NCI-H446 treated with DMSO at 0.1 percent for 48 hours (cell line): ENCODE results near the gene SHANK1.

Experiments
- DNase-seq: peaks from one replicate; lab custom pipeline; 2025; lab: John Stamatoyannopoulos, UW

SHANK1 gene

DNA sequence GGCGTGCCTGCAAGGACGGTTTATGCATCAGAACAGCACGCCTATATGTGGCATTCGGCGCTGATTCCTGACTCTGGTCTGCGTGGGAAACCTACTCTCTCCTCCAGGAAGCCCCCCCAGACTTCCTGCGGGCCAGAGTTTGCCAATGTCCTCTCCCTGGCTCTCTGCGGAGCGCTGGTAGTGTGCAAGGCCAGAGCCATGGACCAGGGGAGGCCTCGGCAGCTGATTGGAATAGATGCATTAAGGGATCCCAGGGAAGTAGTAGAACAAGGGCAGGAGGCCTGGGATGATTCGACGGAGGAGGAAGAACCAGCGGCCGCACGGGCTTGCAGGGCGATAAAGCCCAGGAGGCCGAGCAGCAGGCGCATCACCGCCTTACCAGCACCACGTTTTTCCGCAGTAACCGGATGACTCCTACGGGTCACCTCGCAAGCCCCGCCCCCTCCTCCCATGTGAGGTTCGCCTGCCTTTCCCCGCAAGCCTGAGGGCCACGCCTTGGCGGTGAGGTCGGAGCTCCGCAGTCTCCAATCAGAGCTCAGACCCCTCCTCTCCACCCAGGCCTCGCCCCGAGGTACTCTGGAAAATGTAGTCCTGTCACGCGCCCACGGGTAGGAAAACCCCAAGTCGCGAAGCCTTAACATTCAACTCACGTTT lies 8.6 kb upstream of the SHANK1 start:
- DNase-seq = no peak

DNA sequence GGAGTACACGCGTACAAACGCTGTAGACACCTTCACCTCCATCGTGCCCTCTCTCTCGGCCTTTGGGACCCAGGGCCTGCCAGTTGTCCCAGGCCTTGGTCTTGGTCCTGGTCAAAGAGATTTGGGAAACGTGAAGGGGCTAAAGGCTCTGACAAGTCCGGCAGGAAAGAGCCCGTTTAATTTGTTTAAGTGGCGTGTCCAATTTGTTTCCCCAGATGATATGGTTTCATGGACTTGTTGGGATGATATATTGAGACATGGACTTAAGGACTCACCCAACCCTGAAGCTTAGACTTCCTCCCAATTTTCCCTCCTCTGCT lies 6.3 kb upstream of the SHANK1 start:
- DNase-seq = no peak

DNA sequence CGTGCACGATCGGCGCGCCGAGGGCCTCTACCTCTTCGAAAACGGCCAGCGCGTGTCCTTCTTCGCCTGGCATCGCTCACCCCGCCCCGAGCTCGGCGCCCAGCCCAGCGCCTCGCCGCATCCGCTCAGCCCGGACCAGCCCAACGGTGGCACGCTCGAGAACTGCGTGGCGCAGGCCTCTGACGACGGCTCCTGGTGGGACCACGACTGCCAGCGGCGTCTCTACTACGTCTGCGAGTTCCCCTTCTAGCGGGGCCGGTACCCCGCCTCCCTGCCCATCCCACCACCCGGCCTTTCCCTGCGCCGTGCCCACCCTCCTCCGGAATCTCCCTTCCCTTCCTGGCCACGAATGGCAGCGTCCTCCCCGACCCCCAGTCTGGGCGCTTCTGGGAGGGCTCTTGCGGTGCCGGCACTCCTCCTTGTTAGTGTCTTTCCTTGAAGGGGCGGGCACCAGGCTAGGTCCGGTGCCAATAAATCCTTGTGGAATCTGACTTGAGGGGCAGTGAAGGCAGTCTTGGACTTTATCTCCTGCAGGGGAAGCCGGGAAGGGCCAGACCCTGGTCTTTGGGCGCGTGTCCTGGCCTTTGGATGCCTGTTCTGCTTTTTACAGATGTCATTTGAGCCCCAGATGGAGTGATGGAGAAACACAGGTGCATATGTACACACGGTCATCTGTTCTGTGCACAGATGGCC lies 5.8 kb upstream of the SHANK1 start:
- DNase-seq = no peak

DNA sequence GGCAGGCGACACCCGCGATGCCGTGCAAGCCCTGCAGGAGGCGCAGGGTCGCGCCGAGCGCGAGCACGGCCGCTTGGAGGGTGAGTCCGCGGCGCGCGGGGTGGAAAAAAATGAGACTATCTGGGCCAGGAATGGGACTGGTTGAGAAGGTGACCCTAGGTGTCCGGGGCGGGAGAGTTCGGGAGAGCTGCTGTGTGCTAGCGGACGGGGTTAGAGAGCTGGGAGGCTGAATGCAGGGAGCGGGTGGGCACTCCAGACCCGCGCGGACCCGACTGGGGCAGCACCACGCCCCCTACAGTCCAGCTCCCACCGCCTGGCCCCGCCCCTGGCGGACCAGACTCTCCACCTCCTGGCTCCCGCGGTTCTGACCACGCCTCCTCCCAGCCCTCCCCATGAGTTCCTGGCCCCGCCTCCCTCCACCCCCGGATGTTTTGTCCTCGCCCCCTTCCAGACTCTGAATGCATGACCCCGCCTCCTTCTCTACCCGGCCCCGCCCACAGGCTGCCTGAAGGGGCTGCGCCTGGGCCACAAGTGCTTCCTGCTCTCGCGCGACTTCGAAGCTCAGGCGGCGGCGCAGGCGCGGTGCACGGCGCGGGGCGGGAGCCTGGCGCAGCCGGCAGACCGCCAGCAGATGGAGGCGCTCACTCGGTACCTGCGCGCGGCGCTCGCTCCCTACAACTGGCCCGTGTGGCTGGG lies 5.1 kb upstream of the SHANK1 start:
- DNase-seq = peak; percentile 97

DNA sequence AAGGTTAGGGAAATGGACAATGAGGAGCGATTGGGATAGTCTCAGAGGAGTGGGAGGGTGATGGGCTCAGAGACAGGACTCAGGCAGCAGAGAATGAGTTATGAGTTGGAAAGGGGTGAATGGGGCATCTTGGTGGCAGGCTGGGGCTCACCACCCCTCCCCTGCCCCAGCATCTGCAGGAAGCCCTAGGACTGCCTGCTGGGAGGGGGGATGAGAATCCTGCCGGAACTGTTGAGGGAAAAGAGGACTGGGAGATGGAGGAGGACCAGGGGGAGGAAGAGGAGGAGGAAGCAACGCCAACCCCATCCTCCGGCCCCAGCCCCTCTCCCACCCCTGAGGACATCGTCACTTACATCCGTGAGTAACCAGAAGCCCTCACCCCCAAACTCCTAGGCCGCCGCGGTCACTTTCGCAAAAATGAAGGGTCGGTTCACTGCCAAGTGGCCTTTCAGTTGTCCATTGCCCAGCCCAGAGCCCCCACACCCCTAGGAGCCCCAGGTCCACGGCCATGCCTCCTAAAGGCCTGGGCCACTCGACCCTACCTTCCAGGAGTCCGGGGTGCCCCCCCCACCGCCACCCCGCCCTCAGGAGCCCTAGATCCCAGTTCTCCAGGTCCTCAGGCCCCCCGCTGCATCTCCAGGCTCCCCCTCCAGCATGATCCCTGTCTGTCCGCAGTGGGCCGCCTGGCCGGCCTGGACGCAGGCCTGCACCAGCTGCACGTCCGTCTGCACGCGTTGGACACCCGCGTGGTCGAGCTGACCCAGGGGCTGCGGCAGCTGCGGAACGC lies 4.3 kb upstream of the SHANK1 start:
- no peak for DNase-seq

DNA sequence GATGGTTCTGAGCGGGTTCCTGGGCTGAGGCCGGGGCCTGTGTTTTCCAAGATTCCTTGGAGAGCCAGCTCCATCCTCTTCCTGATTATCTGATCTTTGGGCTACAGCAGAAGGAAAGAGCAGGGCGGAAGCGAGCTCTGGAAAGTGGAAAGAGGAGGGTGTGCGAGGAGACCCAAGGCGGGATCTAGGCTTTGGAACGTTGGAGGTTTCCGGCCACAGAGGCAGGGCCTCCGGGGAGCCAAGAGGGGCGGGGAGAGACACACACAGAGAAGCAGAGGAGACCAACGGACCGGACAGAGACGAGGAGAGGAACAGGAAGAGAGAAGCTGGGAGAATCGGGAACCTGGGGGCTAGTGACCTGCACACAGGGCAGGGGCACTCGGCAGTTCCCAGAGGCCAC lies 3.5 kb upstream of the SHANK1 start, which contains the start of gene CLEC11A:
TSS of gene CLEC11A (plus strand) at position 296 of the 400 bp plus-strand sequence. CDS start 162 bp downstream, outside the sequence.
- no peak for DNase-seq

DNA sequence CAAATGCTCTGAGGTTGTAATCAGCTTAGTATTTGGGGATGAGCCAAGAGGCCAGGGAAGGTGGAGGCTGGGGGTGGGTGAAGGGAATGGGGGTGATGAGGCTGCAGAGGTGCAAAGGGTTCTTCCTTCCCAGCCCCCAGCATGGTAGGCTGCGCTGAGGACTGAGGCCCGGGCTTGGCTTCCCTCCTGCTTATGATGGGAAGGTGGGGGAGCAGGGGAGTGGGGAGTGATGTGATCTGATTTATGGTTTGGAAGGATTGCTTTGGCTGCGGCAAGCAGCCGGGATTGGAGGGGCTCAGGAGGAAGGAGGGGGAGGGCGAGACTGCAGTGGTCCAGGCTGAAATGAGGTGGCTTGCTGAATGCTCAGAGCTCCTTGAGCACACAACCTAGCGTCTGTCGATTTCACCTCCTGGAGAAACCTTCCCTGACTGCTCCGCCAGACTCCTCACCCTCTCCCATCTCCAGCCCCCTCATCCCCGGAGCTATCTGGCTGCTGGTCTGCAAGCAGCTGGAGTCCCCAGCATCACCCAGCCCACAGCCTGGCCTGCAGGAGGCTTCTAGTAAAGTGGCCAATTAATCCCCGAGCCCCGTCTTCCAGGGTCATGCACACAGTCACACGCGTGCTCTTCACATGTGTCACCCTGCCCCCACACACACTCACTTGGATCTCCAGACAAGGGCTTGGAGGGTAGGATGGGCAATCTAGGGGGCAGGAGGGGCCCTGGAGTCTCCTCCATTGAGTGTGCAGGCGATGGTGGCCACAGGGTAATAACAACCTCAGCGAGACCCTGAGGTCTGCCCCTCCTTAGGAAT lies 2.8 kb upstream of the SHANK1 start:
- DNase-seq = no peak

DNA sequence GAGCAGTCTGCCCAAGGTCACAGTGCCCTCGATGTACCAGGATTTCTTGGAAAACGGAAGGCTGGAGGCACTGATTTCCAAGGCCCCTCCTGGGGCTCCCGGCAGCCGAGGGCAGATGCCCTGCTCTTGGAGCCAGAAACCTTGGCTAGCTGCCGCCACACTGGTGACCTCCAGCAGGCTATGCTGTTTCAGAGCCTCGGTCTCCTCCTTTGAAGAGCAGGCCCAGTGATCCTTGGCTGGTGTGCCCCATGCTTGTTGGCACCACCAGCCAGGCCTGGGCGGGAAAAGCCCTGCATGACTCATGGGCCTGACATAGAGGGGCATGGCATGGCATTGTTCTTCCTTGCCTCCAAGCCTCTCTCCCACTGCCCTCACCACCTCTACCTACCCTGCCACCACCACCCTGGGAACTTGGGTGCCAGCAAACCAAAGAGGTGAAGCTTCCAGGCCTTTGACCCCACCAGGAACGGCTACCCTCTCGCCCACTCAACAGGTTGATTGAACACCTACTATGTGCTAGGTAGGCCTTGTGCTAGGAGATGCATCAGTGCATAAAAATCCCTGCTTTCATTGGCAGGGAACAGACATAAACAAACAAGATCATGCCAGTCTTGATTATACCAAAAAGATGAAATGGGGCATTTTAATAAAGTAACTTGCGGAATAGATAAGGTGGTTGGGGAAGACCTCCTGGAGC lies 2.0 kb upstream of the SHANK1 start:
- DNase-seq = peak; percentile 53

DNA sequence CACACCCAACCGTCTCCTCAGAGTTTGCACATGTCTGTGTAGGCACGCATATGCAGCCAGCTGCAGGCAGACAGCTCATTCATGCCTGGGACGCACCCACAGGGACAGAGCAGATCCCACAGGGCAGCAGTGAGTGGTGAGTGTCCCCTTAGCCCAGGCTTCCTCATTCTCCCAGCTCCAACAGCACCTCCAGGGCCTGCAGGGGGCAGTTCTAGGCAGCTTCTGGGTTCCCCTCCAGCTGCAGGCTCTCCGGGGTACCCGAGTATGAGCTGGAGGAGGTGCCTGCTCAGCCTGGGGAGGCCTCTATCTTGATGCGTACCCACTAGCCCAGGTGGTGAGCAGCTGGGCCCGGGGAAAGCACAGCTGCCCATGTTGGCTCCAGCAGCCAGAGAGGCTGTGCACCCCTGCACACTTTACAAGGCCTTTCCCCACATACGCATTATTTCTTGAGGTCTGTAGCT lies 1.3 kb upstream of the SHANK1 start:
- DNase-seq = no peak

DNA sequence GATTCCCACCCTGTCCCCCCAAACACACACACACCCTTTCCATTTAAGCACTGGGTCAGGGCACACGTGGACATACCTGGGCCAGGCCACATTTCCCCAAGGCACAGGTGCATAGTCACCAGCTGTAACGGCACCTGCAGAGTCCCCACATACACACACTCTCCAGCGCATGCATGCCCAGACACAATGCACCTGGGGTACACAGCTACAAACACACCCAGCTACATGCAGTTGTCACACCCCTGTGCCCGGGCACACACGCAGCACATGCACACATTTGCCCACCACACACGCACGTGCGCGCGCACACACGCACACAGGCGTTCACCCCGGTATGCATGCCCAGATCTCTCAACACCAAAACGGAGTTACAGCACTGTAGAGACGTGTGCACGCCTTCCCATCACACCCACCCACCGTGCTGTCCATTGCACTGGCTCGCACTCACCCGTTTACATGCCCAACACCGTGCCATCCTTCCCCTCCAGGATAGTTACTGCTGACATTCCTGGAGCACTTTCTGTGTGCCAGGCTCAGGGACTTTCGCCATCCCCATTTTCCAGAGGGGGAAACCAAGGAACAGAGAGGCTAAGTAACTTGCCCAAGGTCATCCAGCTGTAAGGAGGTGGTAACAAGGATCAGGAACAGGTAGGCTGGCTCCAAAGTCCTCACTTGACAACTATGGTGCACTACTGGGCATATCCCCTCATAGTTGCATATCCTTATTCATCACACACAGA lies 749 bp upstream of the SHANK1 start:
- no peak for DNase-seq

DNA sequence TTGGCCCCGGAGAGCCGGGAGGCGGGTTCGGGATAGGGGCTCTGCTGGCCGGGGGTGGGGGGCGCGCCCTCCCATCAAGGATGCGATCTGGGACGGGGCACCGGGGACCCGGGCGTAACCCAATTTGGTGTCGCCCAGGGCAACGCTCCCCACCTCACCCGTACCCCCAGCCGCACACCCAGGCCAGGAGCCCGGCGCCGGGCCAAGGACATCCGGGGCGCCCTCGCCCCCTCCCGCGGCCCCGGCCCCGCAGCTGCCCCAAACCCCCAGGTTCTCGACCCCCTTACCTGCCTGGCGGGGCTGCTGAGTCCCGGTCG lies 525 bp downstream of the SHANK1 start:
- DNase-seq = no peak

DNA sequence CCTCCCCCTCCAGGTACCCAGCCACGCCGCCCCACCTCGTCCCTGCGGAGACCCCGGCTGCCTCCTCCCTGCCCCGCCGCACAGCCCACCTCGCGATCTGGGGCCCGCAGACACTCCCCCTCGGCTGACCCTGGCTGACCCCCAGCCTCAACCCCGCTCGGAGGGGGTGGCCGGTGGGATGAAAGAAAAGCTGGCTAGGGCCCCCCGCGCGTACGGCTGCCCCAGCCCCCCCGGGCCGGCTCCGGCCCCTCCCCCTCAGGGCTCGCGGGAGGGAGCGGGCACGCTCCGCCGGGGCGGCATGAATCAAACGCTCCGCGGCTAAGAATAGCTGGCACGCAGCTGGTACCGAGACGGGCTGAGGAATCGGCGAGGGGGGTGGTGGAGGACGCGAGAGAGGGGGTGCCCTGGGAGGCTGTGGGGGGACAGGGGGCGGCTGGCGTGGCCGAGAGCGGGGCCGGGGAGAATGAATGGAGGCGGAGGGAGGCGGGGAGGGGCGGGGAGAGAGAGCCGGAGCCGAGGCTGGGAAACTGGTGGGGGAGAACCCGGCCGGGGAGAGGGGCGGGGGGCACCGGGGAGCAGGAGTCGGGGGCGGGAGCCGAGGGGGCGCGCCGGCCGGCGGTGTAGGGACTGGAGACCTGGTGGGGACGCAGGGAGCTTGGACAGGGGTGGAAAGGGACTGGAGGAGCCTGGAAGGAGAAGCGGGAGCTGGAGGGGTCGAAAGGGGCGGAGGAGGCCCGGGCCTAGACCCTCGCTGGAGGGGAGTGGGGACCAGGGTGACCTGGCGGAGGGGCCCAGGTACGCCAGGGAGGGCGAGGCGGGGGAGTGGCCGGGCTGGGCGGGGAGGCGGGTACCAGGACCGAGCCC lies 1.1 kb downstream of the SHANK1 start:
- DNase-seq = no peak

DNA sequence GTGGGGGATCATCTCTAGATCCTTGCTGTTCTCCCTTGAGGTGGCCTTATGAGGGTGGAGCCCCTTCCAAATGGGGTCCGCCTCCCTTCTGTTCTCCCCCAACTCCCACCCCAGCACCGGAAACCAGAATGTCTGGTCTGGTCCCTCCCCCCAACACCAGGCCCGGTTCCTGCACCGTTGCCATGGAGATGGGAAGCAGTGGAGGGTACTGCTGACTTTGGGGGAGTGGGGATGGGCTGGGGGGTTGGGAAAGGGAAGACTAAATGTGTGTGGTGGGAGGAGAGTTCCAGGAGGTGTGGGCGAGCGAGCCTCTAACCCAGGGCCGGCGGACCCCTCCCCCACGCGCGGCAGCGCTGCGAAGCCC lies 1.7 kb downstream of the SHANK1 start:
- DNase-seq = no peak

DNA sequence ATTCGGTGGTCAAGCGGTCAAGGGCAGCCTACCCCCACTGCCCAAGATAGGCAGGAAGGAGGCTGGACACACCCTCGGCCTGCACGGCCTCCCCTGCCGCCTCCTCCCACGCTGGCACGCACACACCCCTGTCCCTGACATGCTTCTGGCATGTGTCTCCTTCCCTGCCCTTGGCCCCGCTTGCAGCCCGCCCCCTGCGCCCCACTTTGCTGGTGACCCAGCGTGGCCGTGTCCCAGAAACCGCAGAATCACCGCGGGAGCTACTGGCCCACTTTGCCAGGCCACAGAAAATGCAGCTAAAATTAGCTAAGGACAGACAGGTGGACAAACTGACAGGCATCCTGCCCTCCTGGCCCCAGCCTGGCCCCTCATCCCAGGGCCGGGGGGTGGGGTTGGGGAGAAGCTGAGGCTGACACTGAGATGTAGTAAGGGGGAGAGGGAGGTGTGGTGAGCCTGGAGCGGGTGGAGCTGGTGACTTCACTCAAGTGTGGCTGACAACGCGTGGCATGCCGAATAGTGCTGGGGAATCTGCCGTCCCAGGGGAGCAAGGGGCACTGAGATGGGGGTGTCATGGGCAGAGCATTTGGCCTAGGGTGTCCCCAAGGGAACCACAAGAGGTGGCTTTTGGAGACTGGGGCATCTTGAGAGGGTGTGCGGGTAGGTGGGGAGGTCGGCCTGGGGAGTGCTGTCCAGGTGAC lies 2.4 kb downstream of the SHANK1 start:
- no peak for DNase-seq

DNA sequence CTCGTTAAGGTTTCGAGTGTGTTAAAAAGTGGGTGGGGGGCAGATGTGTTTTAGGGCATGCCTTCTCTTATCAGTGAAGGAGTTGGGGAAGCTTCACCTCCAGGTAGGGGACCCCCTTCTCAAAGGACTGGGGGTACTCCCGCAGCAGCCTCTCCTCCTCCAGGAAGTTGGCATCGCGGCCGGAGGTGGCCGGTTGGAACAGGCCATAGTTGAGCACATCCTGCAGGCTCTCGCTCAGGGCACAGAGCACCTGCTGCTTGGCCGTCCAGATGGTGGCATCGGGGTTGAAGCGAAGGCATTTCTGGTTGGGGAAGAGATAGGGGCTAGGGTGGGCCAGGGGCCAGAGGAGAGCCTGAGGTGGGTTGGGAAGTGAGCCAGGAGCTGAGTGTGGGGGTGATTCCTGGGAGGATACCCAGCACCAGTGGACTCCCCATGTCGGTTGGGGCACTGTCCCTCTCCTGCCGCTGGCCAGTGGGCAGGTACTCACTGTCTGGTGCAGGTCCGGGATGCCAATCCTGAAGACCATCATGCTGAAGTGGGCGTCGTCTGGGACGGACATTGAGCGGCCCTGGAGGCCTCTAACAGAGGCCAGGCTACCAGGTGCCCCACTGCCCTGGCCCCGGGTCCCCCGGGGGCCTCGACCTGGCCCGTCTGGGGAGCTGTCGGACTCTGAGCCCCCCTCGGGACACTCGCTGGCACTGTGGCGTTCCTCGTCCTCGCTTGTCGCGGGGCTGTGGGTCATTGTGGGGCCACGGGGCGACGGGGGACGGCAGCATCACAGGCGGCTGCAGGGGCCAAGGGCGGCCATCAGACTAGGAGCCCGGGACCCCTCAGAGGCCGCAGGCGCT lies 3.2 kb downstream of the SHANK1 start:
- no peak for DNase-seq

DNA sequence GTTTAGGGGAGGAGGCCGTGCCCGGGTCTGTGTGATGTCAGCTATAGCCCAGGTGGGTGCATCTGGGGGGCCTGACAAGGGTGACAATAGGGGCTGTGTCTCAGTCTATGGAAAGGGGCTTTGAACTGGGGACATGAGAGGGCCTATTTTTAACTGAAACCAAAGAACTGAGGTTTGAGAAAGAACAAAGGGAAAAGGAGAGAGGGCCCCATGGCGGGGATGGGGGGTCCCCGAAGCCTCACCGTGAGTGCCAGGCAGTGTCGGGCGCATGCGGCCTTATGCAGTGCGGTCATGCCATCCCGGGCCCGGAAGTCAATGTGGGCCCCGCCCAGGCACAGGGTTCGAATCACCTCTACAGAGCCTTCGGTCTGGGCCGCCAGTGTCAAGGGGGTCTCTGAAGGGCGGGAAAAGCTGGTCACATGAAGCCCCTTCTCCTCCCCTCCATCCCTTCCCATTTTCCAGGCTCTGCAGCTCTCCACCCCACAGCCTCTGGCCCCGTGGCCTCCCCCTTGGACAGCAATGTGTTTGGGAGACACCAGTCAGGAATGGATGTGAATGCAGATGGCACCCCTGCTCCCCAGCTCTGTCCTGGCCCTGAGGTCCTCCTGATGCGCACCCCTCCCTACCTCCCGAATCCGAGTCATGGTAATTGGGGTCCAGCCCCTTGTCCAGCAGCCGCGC lies 5.9 kb downstream of the SHANK1 start:
- DNase-seq = no peak

DNA sequence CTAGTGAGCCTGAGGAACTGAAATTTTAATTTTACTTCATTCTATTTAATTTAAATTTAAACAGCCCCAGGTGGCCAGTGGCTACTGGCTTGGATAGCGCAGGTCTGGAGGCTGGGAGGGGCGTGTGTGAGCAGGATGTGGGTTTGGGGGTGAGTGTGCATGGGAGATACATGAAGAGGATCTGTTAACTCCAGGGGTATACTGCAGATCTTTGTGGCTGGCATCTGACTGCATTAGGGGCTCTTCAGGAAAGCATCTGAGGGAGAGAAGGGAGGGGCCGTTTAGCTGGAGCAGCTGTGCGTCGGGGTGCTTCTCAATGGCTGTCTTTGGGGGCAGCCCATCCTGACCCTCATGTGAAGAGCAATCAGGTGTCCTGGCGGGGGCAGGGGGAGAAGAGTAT lies 6.8 kb downstream of the SHANK1 start:
- no peak for DNase-seq
